ENCODE measurements around the gene OR1L8. TPM values are rescaled to one million over a fixed set of nuclear protein-coding genes. Genes with fewer than 3 reads are reported as not detected.

OR1L8 gene
- polyA plus RNA-seq, 4 donors = 0.11 to 0.30 (median 0.20) TPM

DNA sequence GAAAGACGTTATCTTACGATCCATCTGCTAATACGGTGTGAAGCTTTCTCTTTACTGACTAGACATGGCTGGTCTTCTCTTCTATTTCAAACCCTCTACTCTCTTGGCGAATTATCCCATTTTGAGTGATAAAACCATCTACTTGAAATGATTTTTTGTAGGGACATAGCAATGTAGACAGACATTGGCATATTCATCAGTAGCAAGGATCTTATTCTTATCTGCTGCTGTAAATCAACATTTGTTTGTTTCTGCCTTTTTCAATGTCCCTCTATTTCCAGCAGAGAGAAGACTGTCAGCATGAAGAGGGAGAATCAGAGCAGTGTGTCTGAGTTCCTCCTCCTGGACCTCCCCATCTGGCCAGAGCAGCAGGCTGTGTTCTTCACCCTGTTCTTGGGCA, 64.3 kb downstream of the OR1L8 start, which contains the start of gene OR1J4:
Gene OR1J4, plus strand, starts transcription at position 301 of the 400 bp plus-strand sequence. Its CDS starts 0 bp downstream, at position 301.
- DNase-seq (ENCODE audit: low read depth in 4 of 4, low spot score in 3 of 4) = no peak

DNA sequence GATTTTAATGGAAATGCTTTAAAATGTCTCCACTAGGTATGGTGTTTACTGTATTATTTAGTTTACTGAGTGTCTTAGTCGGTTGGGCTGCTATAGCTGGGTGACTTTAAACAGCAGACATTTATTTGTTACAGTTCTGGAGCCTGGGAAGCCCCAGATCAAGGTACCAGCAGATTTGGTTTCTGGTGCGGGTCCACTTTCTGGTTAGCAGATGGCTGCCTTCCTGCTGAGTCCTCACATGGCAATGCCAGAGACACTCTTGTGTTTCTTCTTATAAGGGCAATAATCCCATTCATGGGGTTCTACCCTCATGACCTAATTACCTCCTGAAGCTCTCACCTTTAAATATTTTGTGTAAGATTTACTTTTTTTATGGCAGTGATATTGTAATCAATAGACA, 65.0 kb downstream of the OR1L8 start:
- DNase-seq (ENCODE audit: low read depth in 4 of 4, low spot score in 3 of 4) = no peak

Other genes with a start within 250 kb of the OR1L8 start
- 1 to 10 TPM; 3.2 to 6.7 (median 6.2) TPM for gene PTGS1, start 212.4 kb downstream of the OR1L8 start, polyA plus RNA-seq (ENCODE audit: insufficient read length in 4 of 4)
- not detected for gene OR1J1, start 105.5 kb downstream of the OR1L8 start, polyA plus RNA-seq (ENCODE audit: insufficient read length in 4 of 4)
- not detected for gene OR1J2, start 72.6 kb downstream of the OR1L8 start, polyA plus RNA-seq (ENCODE audit: insufficient read length in 4 of 4)
- gene OR1J4, start 64.2 kb downstream of the OR1L8 start, polyA plus RNA-seq (ENCODE audit: insufficient read length in 4 of 4) = not detected
- not detected for gene OR1N1, start 56.1 kb downstream of the OR1L8 start, polyA plus RNA-seq (ENCODE audit: insufficient read length in 4 of 4)
- not detected for gene OR1N2, start 30.3 kb downstream of the OR1L8 start, polyA plus RNA-seq (ENCODE audit: insufficient read length in 4 of 4)
- gene OR1Q1, start 31.4 kb upstream of the OR1L8 start, polyA plus RNA-seq (ENCODE audit: insufficient read length in 4 of 4) = not detected
- not detected for gene OR1B1, start 74.2 kb upstream of the OR1L8 start, polyA plus RNA-seq (ENCODE audit: insufficient read length in 4 of 4)
- gene OR1L1, start 78.3 kb upstream of the OR1L8 start, polyA plus RNA-seq (ENCODE audit: insufficient read length in 4 of 4) = not detected
- gene OR1L3, start 91.7 kb upstream of the OR1L8 start, polyA plus RNA-seq (ENCODE audit: insufficient read length in 4 of 4) = not detected
- gene OR1L4, start 140.6 kb upstream of the OR1L8 start, polyA plus RNA-seq (ENCODE audit: insufficient read length in 4 of 4) = not detected
- gene OR1L6, start 158.9 kb upstream of the OR1L8 start, polyA plus RNA-seq (ENCODE audit: insufficient read length in 4 of 4) = not detected
- not detected for gene OR5C1, start 205.5 kb upstream of the OR1L8 start, polyA plus RNA-seq (ENCODE audit: insufficient read length in 4 of 4)
- not detected for gene OR1K1, start 216.7 kb upstream of the OR1L8 start, polyA plus RNA-seq (ENCODE audit: insufficient read length in 4 of 4)
- 10 to 100 TPM; 31.4 to 40.2 (median 33.6) TPM for gene PDCL, start 245.2 kb upstream of the OR1L8 start, polyA plus RNA-seq (ENCODE audit: insufficient read length in 4 of 4)